WTC11 (cell line): ENCODE results near the gene LPCAT1. TPM values are rescaled to one million over a fixed set of nuclear protein-coding genes. Genes with fewer than 3 reads are reported as not detected.

Experiments used
- ARID4B ChIP-seq: sonication (generic); formaldehyde crosslinking; IDR thresholded peaks from 2 replicates; pipeline ENCODE4 v1.8.0; 2023; ENCODE audit warnings: missing genetic modification reagents, mild to moderate bottlenecking, borderline replicate concordance
- ESRRA ChIP-seq: sonication (generic); formaldehyde crosslinking; IDR thresholded peaks from 2 replicates; pipeline ENCODE4 v1.8.1; 2022; ENCODE audit warnings: mild to moderate bottlenecking, missing genetic modification reagents, borderline replicate concordance
- microRNA-seq: library from miRNA; unstranded; fragments of <30 nt; microRNA quantifications from one replicate; pipeline ENCODE4 v1.2.0, GENCODE V29; 2022; ENCODE audit warnings: borderline number of aligned reads
- total RNA-seq: library from RNA; stranded (reverse); gene quantifications from 3 replicates; pipeline ENCODE4 v1.2.3, GENCODE V29; 2021

The LPCAT1 gene
- total RNA-seq, 1 experiment from 2014 or later = 206 TPM

GRCh38 chr5:1412163-1412562, 111.6 kb downstream of the LPCAT1 start (continued):
- no peak for TF ChIP-seq ARID4B (CRISPR knock-in tag)
- no peak for TF ChIP-seq ESRRA

Small RNA genes lying within 50 kb of the gene (microRNA-seq; reads per million reads assigned to microRNA genes)
- gene MIR6075 = not detected

Other genes starting within 250 kb of the LPCAT1 start
- 40.4 to 42.9 TPM (median 40.5 TPM) in 3 replicates for gene TERT, start 228.9 kb downstream of the LPCAT1 start, total RNA-seq
- 73.4 to 92.8 TPM (median 73.8 TPM) in 3 replicates for gene CLPTM1L, start 178.9 kb downstream of the LPCAT1 start, total RNA-seq
- 0.53 to 0.74 TPM (median 0.64 TPM) in 3 replicates for gene SLC6A3, start 78.5 kb downstream of the LPCAT1 start, total RNA-seq